SH-SY5Y (cell line): ENCODE data around the gene GRN.

Experiments used
- GATA2 ChIP-seq: IDR thresholded peaks from 2 replicates; pipeline ENCODE4 v1.6.1; 2011; ENCODE audit warnings: mild to moderate bottlenecking, low read depth, low read length
- GATA3 ChIP-seq: IDR thresholded peaks from 2 replicates; pipeline ENCODE4 v1.6.1; 2011; ENCODE audit warnings: low read depth, mild to moderate bottlenecking, low read length, moderate library complexity

- TF ChIP-seq GATA2 (no peak), GATA3 (no peak)
Measured at GRCh38 chr17:44384823-44385286, 39.8 kb downstream of the GRN start.
